HG03045 (cell line): ENCODE results near the gene CYCS.
"Not testable (repeated sequence)": the region's sequence is repeated elsewhere in the genome, so short reads cannot be mapped to it uniquely, and the experiment has no call there.

Experiments used
- ATAC-seq: cut with Tn5 transposase; IDR thresholded peaks from one replicate; pipeline ENCODE4 v1.9.1; 2021; ENCODE audit warnings: mild to moderate bottlenecking, moderate library complexity; ENCODE audit not compliant: unreplicated experiment

CYCS gene

GRCh38 chr7:25118048-25118753 lies 6.9 kb downstream of the CYCS start:
- ATAC-seq, result peak; percentile 18

GRCh38 chr7:25117226-25118047 lies 7.6 kb downstream of the CYCS start:
- peak; percentile 79 for ATAC-seq

- no peak for ATAC-seq
These were observed 8.4 kb downstream of the CYCS start for GRCh38 chr7:25116621-25117020.

- not testable (repeated sequence) for ATAC-seq
These were observed 14.5 kb downstream of the CYCS start for GRCh38 chr7:25110514-25110913.

DNA sequence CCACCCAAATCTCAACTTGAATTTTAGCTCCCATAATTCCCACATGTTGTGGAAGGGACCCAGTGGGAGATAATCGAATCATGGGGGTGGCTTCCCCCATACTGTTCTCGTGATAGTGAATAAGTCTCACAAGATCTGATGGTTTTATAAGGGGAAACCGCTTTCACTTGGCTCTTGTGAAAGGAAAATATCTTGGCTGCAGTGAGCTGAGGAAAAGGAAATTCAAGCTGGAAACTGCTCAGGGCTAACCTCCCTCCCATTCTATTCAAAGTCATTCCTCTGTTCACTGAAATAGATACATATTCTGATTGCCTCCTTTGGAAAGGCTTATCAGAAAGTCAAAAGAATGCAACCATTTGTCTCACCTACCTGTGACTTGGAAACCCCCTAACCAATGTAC lies 15.8 kb downstream of the CYCS start:
- no peak for ATAC-seq

- ATAC-seq, result no peak
These were observed 19.1 kb downstream of the CYCS start for GRCh38 chr7:25105911-25106310.

- ATAC-seq, result no peak
These were observed 21.3 kb downstream of the CYCS start for GRCh38 chr7:25103773-25104172.

DNA sequence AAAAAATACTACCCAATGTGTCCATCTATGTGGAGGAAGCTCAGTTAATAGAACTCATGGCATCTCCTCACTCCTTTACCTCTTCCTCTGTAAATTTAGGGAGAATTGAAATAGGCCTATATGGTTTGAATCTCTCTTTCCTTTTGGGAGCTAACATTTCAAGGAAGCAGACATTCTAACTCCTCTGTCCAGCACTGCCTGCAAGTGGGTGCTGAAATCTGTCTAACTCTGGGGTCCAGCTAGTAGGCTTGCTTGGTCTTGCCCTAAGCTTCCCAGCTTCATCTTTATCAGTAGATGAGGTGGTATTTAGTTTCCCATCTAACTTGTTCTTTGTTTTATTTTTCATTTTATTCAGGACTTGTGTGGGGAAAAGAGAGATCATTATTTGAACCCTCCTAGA lies 23.2 kb downstream of the CYCS start:
- ATAC-seq, result no peak

DNA sequence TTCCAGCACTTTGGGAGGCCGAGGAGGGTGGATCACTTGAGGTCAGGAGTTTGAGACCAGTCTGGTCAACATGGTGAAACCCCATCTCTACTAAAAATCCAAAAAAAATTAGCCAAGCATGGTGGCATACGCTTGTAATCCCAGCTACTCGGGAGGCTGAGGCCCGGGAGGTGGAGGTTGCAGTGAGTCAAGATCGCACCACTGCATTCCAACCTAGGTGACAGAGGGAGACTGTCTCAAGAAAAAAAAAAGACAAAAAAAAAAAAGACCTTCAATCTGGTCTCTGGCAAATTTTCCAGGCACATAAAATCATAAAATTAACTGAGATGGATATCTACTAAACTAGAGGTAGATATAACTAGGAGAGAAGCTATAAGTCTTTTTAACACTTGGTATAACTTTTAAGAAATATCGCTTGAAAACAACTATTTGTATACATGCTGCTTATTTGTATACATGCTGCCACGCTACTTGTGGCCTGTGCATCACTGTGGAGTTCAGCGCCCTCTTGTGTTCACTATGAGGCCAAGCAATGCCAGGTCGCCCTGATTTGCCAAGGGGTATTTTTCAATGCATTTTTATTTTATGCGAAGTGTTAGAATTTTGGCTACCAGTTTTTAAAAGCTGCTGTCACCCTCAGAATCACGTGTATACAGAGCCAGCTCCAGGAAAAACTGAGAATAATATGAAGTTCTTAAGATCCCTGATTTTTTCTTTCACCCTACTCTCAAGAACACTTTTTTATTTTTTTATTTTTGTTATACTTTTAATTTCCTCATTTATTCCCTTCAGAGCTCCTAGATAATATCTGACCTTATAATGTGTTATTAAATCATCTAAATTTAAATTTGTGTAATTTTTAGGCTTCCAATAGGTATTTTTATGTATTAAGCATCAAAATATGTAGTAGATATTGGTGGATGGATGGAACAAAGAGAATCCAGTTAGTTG lies 26.7 kb downstream of the CYCS start:
- no peak for ATAC-seq

DNA sequence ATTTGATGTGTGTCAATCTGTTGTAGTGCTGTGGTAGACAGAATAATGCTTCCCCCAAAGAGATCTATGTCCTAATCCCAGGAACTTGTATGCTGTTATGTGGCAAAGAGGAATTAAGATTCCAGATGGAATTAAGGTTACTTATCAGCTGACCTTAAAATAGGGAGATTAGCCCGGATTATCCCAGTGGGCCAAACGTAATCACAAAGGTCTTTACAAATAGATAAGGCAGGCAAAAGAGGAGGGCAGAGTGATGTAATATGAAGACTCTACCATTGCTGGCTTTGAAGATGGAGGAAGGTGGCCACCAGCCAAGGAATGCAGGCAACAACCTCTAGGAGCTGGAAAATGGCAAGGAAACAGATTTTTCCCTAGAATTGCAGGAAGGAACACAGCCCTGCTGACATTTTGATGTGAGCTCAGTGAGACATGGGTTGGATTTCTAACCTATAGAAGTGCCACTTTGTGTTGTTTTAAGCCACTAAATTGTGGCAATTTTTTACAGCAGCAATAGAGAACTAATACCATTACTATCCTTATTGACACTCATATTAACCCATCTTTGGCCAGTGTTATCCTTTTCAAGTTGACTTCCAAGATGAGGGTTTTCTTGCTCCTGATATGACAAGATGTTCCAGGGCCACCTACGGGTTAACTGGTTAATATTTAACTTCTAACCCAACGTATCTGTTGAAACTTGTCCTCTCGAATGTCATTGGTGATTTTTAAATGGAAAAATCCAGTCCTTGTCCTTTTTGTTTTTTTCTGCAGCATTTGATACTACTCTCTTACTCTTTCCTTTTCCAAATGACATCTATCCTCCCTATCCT lies 29.3 kb downstream of the CYCS start:
- no peak for ATAC-seq

- no peak for ATAC-seq
These were observed 31.7 kb downstream of the CYCS start for GRCh38 chr7:25093268-25093826.

DNA sequence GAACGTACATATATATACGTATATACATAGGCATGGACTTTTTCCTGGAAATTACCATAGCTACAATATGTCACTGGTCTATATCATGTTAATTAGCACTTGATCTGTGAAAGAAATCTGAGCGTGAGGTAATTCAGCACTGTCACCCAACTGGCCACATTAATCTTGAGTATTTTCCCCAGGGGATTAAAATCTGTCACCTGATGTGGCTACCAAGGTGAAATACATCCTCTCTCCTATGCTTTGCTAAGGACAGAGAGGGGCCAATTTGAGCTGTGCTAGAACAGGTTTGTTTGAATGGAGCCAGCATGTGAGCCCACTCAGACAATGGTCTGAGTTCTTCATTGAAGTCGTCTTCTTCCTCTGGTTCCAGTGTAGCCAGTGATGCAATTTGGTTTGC lies 33.3 kb downstream of the CYCS start:
- ATAC-seq, result no peak

DNA sequence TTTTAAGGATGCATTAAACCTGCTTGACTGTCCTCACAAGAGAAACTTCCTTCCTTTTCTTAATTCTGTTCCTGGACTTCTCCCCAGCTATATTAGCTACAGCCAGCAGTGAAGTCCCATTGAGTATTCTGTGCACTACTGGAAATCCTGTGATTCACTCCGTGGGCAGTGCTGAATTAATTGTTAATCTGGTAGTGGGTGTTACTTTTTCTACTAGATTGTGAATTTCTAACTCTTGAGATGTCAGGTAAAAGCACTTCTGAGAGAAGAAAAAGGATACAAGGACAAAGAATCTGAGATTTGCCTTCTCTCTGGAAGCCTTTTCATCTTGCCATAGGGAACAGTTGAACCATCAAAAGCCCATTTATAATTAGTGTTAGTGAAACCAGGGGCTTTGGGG lies 33.9 kb downstream of the CYCS start:
- no peak for ATAC-seq

- ATAC-seq, result no peak
These were observed 34.7 kb downstream of the CYCS start for GRCh38 chr7:25090374-25090773.

DNA sequence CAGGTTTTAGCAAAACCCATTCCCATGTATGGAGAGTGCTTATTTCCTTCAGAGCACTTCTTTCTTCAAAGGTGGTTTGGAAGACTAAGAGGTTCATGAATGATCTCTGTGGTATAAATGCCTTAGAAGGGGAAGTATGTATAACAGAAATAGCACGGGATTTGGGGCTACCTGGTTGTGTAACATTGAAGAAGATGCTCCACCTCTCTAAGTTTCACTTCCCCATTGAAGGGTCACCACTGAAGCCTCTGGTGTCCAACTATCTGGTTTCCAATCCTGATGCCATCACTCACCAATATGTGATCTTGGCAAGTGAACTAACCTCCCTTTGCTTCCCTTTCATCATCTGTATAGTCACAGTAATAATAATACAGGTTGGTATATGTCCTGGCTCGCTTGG lies 37.2 kb downstream of the CYCS start:
- peak; percentile 71 for ATAC-seq

DNA sequence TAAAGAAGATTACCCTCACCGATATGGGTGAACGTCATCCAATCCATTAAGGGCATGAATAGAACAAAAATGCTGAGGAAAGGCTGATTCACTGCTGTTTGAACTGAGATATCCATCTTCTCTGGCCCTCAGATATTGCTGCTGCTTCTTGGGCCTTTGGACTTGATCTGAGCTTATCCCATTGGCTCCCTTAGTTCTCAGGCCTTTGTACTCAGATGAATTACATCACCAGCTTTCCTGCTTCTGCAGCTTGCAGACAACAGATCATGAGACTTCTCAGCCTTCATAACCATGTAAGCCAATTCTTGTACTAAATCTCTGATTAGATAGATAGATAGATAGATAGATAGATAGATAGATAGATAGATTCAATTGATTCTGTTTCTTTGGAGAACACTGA lies 40.2 kb downstream of the CYCS start:
- ATAC-seq, result no peak

DNA sequence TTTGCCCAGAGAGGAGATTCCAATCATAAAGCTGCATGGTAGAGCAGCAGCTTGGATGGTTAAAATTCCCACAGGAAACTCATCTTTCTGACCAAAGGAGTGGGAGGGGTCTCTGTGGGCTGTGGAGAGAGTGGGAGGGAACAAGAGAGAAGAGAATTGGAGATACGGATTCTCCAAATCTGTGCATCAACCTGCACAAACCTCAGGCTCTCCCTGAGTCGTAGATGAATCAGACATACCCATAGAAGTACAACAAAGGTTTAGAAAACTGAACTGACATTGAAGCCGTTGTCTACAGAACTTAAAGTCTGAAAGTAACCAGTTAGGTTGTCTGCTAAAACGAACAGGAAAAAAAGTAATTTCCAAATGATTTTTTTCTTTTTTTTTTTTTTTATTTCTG lies 41.9 kb downstream of the CYCS start:
- ATAC-seq, result no peak

- not testable (repeated sequence) for ATAC-seq
These were observed 43.0 kb downstream of the CYCS start for GRCh38 chr7:25082041-25082440.

DNA sequence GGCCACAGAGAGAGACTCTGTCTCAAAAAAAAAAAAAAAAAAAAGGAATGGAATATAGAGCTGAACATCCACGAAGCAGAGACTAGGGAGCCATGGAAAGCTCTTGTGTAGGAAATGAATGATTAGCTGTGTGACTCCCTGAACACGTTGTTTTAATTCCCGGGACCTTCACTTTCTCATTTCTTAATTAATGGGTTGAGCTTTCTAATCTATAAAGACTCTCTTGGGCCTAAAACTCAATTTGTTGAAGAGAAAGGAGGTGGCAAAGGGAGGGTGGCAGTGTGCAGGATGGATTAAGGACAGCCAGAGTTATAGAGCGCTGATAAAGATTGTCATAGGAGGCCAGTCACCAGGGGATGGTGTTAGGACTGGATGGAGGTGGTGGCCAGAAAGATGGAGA lies 48.0 kb downstream of the CYCS start:
- ATAC-seq, result no peak

DNA sequence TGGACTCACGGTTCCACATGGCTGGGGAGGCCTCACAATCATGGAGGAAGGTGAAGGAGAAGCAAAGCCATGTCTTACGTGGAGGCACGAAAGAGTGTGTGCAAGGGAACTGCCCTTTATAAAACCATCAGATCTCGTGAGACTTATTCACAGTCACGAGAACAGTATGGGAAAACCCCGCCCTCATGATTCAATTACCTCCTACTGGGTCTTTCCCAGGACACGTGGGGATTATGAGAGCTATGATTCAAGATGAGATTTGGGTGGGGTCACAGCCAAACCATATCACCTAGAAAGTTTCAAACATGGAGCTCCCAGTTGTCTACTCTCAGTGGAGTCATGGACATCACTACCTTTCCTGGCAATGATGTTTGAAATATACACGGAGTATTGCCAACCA lies 49.6 kb downstream of the CYCS start:
- ATAC-seq, result no peak
